SK-N-MC (cell line): ENCODE results near the gene BCAS3.

ENCODE experiments used
- DNase-seq: peaks from one replicate; pipeline ENCODE4 v3.0.0-alpha.2; 2011; ENCODE audit warnings: low read depth, low spot score
- H3K27ac ChIP-seq: fragments of 200-600 bp; sonication (generic); 2 replicates; pipeline ENCODE4 v1.5.1; 2016; ENCODE audit warnings: mixed run types
- H3K36me3 ChIP-seq: fragments of 200-600 bp; sonication (generic); 2 replicates; pipeline ENCODE4 v1.6.1; 2017; ENCODE audit warnings: antibody characterized with exemption, low read length, mixed read lengths; ENCODE audit not compliant: insufficient read depth
- H3K4me3 ChIP-seq: fragments of 200-600 bp; sonication (generic); 2 replicates; pipeline ENCODE4 v1.5.1; 2016
- H3K9ac ChIP-seq: fragments of 200-600 bp; sonication (generic); 2 replicates; pipeline ENCODE4 v1.8.0; 2017; ENCODE audit warnings: mixed run types, mixed read lengths; ENCODE audit not compliant: insufficient read length
- H3K9me3 ChIP-seq: fragments of 200-600 bp; sonication (generic); 2 replicates; pipeline ENCODE4 v1.6.1; 2017; ENCODE audit warnings: low read depth, mild to moderate bottlenecking, antibody characterized with exemption, low read length, moderate library complexity, mixed read lengths
- EZH2 ChIP-seq: fragments of 200-600 bp; sonication (generic); IDR thresholded peaks from one replicate; pipeline ENCODE4 v1.6.1; 2017; ENCODE audit warnings: antibody characterized with exemption
- FOXP2 ChIP-seq: optimal IDR thresholded peaks from 2 replicates; pipeline ENCODE3; 2011; ENCODE audit warnings: mild to moderate bottlenecking, moderate library complexity; ENCODE audit not compliant: insufficient read depth; ENCODE audit errors: extremely low read length, control extremely low read depth
- POLR2AphosphoS5 ChIP-seq: IDR thresholded peaks from 2 replicates; pipeline ENCODE4 v1.6.1; 2012; ENCODE audit warnings: mild to moderate bottlenecking, low read depth, low read length, borderline replicate concordance

BCAS3 gene

DNA sequence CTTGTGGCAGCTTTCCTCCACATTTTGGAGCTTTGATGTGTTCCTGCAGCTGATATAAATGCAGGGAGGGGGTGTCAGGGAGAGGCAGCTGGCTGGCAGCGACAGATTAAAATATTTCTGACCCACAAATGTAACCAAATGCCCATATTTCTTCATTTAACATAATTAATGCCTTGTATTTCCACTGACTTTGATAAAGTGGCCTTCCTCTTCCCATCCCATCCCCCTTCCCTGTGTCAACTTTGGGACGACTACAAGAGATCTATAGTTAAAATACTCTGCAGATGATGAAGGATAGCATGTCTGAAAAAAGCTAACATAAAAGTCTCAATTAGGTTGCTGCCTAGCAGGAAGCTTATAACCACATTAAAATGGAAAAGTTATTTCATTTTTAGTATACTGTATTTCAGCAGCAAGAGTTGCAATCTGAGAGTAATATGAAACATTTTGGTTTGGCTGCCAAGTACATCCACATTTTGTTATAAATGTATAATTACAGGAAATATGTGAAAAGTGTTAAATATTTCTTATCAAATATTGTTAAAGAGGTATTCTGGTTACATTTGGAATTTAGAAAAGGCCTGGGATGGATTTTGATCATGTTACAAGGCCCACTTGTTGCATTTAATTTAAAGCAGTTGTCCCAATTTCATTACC, 483.3 kb downstream of the BCAS3 start:
- no peaks in the 10 kb centered on the region for H3K9me3 ChIP-seq
- no peak for TF ChIP-seq EZH2
- no peak for TF ChIP-seq FOXP2
- no peak for TF ChIP-seq POLR2AphosphoS5
- H3K9ac ChIP-seq, result no peak overlapping the region
- no peaks in the 10 kb centered on the region for H3K36me3 ChIP-seq
- DNase-seq, result no peak
- no peak overlapping the region for H3K27ac ChIP-seq
- H3K4me3 ChIP-seq, result no peak overlapping the region

GRCh38 chr17:61161615-61162134, 484.0 kb downstream of the BCAS3 start:
- no peak overlapping the region for H3K27ac ChIP-seq
- no peak for DNase-seq
- H3K4me3 ChIP-seq, result no peak overlapping the region
- TF ChIP-seq EZH2 (no peak), FOXP2 (no peak), POLR2AphosphoS5 (no peak)
- no peak overlapping the region for H3K9ac ChIP-seq
- no peaks in the 10 kb centered on the region for H3K36me3 ChIP-seq
- H3K9me3 ChIP-seq, result no peaks in the 10 kb centered on the region

DNA sequence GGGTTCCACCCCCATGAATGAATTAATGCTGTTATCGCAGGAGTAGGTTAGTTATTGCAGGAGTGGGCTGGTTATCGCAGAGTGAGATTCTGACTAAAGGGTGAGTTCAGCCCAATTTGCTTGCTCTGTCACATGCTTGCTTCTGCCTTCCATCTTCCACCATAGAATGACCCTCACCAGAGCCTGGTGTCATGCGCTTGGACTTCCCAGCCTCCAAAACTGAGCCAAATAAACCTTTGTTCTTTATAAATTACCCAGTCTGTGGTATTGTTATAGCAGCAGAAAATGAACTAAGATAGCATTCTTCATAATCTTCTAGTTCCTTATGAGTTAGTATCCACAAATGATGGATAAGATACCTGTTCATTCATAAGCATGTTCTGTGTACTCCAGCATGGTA, 486.9 kb downstream of the BCAS3 start:
- Histone ChIP-seq H3K9ac (no peak overlapping the region), H3K36me3 (no peaks in the 10 kb centered on the region), H3K4me3 (no peak overlapping the region), H3K9me3 (no peaks in the 10 kb centered on the region), H3K27ac (no peak overlapping the region)
- no peak for TF ChIP-seq POLR2AphosphoS5
- TF ChIP-seq EZH2, result no peak
- DNase-seq, result no peak

DNA sequence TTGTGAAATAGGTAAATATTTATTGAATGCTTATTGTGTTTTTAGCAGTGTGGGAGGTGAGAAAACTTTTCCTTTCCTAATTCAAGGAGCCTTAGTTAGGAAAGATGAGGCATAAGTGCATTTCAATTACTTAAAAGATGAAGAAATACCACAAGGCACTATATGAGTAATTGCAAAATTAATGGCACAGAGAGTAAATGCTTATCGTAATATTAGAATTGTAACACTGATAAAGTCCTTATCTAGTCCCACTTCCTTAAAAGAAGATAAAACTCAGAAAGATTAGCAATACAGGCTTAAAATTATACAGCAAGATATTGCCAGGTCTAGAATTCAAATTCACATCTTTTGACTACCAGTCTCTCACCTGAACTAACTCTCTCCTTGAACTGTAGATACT, 489.4 kb downstream of the BCAS3 start:
- TF ChIP-seq FOXP2 (no peak), POLR2AphosphoS5 (no peak), EZH2 (no peak)
- DNase-seq, result no peak
- Histone ChIP-seq H3K9ac (no peak overlapping the region), H3K9me3 (no peaks in the 10 kb centered on the region), H3K4me3 (no peak overlapping the region), H3K36me3 (no peaks in the 10 kb centered on the region), H3K27ac (no peak overlapping the region)

DNA sequence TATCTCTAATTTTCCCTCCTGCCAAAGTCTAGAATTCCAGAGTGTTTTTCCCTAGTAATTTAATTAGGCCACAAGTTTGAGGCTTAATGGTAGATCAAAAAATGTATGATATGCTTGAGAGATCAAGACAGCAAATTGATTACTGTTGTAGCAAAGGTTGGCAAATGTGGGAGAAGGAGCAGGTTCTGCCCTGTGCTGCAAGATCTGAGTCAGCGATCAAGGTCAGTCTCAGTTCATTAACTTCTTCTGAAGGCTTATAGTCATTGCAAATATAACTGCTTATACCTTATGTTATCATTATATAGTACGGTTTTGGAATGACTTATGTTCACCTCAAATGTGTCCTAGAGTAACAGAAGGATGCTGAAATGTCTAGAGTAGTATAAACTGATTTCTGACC, 490.9 kb downstream of the BCAS3 start:
- Histone ChIP-seq H3K9ac (no peak overlapping the region), H3K27ac (no peak overlapping the region), H3K9me3 (no peaks in the 10 kb centered on the region), H3K36me3 (no peaks in the 10 kb centered on the region), H3K4me3 (no peak overlapping the region)
- no peak for DNase-seq
- TF ChIP-seq POLR2AphosphoS5 (no peak), EZH2 (no peak), FOXP2 (no peak)

- TF ChIP-seq FOXP2 (no peak), EZH2 (no peak), POLR2AphosphoS5 (no peak)
- H3K4me3 ChIP-seq, result no peak overlapping the region
- H3K27ac ChIP-seq, result no peak overlapping the region
- no peak for DNase-seq
- H3K9ac ChIP-seq, result no peak overlapping the region
- no peaks in the 10 kb centered on the region for H3K9me3 ChIP-seq
- no peaks in the 10 kb centered on the region for H3K36me3 ChIP-seq
Measured at GRCh38 chr17:61174310-61174709, 496.7 kb downstream of the BCAS3 start.

- Histone ChIP-seq H3K36me3 (no peaks in the 10 kb centered on the region), H3K4me3 (no peak overlapping the region), H3K27ac (no peak overlapping the region), H3K9me3 (no peaks in the 10 kb centered on the region), H3K9ac (no peak overlapping the region)
- DNase-seq, result no peak
- no peak for TF ChIP-seq FOXP2
- no peak for TF ChIP-seq EZH2
- TF ChIP-seq POLR2AphosphoS5, result no peak
Measured at GRCh38 chr17:61175298-61176142, 497.9 kb downstream of the BCAS3 start.

GRCh38 chr17:61177351-61177750, 499.7 kb downstream of the BCAS3 start:
- no peak for DNase-seq
- Histone ChIP-seq H3K9me3 (no peaks in the 10 kb centered on the region), H3K36me3 (no peaks in the 10 kb centered on the region), H3K9ac (no peak overlapping the region), H3K27ac (no peak overlapping the region), H3K4me3 (no peak overlapping the region)
- TF ChIP-seq POLR2AphosphoS5, result no peak
- no peak for TF ChIP-seq FOXP2
- no peak for TF ChIP-seq EZH2
